ENCODE results near the gene ZBTB16. TPM values are rescaled to one million over a fixed set of nuclear protein-coding genes. Genes with fewer than 3 reads are reported as not detected.

The ZBTB16 gene
- total RNA-seq, 1 donor from 2014 or later: 171 TPM

DNA sequence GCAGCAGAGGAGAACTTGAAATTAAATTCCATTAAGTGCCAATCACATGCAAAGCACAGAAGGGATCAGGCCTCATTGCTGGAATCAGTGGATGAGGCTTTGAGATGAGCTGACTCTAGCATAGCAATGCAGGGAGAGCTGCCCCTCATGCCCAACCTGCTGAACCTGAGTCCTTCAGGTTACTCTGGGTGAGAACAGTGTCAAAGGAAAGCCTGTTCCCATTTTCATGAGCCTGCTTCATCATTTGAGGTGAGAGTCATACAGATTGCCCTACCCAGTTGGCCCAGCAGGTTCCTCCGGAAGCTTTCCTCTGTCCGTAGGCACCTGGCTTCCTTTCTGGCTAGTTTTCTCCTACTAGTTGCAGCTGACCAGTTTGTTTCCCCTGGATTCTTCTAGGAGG lies 25.9 kb upstream of the ZBTB16 start:
- Histone ChIP-seq H3K4me1 (peaks cover 22% of the 10 kb centered on the region), H3K36me3 (no peaks in the 10 kb centered on the region), H3K9me3 (no peaks in the 10 kb centered on the region), H3K4me3 (no peak overlapping the region), H3K27ac (no peak overlapping the region), H3K27me3 (ENCODE audit: low read depth) (no peaks in the 10 kb centered on the region)
- ATAC-seq: no peak
- no peak for DNase-seq
- TF ChIP-seq, protein P1, sequence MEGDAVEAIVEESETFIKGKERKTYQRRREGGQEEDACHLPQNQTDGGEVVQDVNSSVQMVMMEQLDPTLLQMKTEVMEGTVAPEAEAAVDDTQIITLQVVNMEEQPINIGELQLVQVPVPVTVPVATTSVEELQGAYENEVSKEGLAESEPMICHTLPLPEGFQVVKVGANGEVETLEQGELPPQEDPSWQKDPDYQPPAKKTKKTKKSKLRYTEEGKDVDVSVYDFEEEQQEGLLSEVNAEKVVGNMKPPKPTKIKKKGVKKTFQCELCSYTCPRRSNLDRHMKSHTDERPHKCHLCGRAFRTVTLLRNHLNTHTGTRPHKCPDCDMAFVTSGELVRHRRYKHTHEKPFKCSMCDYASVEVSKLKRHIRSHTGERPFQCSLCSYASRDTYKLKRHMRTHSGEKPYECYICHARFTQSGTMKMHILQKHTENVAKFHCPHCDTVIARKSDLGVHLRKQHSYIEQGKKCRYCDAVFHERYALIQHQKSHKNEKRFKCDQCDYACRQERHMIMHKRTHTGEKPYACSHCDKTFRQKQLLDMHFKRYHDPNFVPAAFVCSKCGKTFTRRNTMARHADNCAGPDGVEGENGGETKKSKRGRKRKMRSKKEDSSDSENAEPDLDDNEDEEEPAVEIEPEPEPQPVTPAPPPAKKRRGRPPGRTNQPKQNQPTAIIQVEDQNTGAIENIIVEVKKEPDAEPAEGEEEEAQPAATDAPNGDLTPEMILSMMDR (IDR thresholded peaks at IDR 0.05): no peak
- intact Hi-C loops (cut with DNase I): loop anchor here (10.0 kb wide), 1 partner anchor 231 kb away; no protein-coding TSS in a partner anchor

DNA sequence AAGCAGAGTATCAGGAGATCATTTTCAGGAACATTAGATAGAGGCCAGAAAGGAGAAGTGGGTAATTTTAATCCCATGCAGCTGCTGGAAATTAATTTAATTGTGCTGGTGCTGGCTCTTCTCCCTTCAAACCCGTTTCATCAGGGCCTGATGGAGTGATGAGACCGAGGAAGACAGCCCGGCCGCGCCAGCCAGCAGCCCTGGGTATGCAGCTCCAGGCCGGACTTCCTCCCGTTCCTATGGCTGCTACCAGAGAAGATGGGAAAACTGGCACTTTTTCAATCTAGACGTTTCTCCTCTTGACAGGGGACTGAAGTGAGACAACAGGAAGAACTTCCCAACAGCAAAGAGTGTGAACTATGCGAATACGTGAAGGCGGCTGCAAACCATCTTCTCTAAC lies 24.6 kb upstream of the ZBTB16 start:
- TF ChIP-seq, protein P1 (IDR thresholded peaks at IDR 0.05): no peak
- intact Hi-C loops (cut with DNase I): loop anchor here (10.0 kb wide), 1 partner anchor 230 kb away; no protein-coding TSS in a partner anchor
- no peaks in the 10 kb centered on the region for H3K27me3 ChIP-seq (ENCODE audit: low read depth)
- H3K4me1 ChIP-seq: peaks cover 22% of the 10 kb centered on the region
- no peaks in the 10 kb centered on the region for H3K9me3 ChIP-seq
- ATAC-seq: no peak
- H3K27ac ChIP-seq: no peak overlapping the region
- DNase-seq: no peak
- H3K36me3 ChIP-seq: no peaks in the 10 kb centered on the region
- H3K4me3 ChIP-seq: no peak overlapping the region

DNA sequence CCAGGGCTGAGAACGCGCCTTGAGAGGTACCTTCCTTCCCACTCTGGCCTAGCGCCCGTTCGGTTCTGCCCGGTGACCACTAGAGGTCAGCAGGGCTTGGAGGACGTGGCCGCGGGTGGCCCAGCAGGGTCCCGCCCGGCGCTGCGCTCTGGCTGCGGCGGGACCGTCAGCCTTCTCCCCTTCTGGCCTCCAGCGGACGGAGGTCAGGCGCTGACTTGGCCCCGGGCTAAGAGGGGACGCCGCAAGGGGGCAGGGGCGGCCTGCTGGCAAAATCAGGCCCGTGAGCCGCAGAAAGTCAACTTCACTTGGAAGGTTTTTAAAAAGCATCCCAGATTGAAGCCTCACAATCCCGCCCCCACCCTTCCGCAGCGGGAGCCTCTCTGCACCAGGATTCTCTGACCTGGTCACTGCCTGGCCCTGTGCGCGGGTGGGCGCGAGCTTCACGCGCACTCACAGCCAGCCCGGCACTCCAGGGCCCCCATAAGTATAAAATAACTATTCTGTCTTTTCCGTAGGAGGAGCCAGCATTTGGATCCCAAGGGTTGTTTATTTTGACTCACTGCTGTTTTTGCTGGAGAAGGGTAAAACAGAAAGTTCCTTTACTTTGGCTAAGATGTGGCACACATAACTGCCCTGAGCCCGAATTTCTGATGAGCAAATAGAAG lies 23.2 kb upstream of the ZBTB16 start:
- intact Hi-C loops (cut with DNase I): loop anchor here (10.0 kb wide), 1 partner anchor 229 kb away; no protein-coding TSS in a partner anchor
- Histone ChIP-seq H3K4me1 (peaks cover 22% of the 10 kb centered on the region), H3K9me3 (no peaks in the 10 kb centered on the region), H3K27ac (peak overlapping the region; percentile 67), H3K27me3 (ENCODE audit: low read depth) (no peaks in the 10 kb centered on the region), H3K36me3 (no peaks in the 10 kb centered on the region), H3K4me3 (peak overlapping the region; percentile 49)
- peak; percentile 97 to 98 for ATAC-seq
- TF ChIP-seq, protein P1 (IDR thresholded peaks at IDR 0.05): peak; percentile 94
- peak; percentile 91 for DNase-seq

DNA sequence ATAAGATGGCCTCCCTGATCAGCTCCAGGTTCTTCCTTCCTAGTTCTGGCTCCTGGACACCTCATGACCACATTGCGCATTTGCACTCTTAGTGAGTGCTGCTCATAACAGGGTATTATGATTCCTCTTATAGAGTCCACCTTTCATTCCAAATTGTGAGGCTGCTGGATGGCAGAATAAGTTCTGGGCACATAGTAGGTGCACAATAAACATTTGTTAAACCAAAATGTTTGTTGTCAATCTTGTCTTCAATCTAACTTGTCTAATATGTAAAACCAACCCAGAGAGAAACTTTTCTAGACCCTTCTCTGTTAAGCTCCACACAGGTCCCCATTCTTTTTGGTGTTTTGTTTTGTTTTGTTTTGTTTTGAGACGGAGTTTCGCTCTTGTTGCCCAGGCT lies 22.6 kb upstream of the ZBTB16 start:
- H3K4me3 ChIP-seq: peak overlapping the region; percentile 49
- H3K27me3 ChIP-seq (ENCODE audit: low read depth): no peaks in the 10 kb centered on the region
- peaks cover 16% of the 10 kb centered on the region for H3K4me1 ChIP-seq
- no peak for DNase-seq
- intact Hi-C loops (cut with DNase I): loop anchor here (10.0 kb wide), 1 partner anchor 228 kb away; no protein-coding TSS in a partner anchor
- H3K36me3 ChIP-seq: no peaks in the 10 kb centered on the region
- TF ChIP-seq, protein P1 (IDR thresholded peaks at IDR 0.05): no peak
- H3K27ac ChIP-seq: peak overlapping the region; percentile 67
- peak in 1 of 2 donors; percentile 2 for ATAC-seq
- no peaks in the 10 kb centered on the region for H3K9me3 ChIP-seq

DNA sequence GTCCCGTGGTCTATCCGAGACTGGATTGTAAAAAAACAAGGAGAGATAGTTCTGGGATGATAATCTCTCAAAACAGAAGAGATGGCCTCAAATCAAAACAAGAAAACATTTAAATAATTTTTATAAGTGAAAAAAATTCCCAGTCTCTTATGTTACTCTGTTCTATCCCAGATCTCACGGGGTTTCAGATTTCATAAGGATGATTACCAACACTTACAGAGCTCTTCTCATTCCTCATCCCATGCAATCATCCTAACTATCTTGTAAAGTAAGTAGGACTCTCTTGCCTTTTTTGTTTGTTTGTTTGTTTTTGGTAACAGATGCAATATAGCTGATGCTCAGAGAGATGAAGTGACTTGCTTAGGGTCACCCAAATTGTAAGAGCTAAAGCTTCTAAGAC lies 20.0 kb upstream of the ZBTB16 start:
- ATAC-seq (no peak), DNase-seq (no peak)
- Histone ChIP-seq H3K27me3 (ENCODE audit: low read depth) (no peaks in the 10 kb centered on the region), H3K4me3 (no peak overlapping the region), H3K27ac (no peak overlapping the region), H3K36me3 (no peaks in the 10 kb centered on the region), H3K9me3 (no peaks in the 10 kb centered on the region), H3K4me1 (peaks cover 15% of the 10 kb centered on the region)
- intact Hi-C loops (cut with DNase I): loop anchor here (10.0 kb wide), 1 partner anchor 225 kb away; no protein-coding TSS in a partner anchor
- TF ChIP-seq, protein P1 (IDR thresholded peaks at IDR 0.05): no peak

Measured in lower lobe of right lung (tissue), 2 donors.